ENCODE data around the gene CCDC201. TPM values are rescaled to one million over a fixed set of nuclear protein-coding genes. Genes with fewer than 3 reads are reported as not detected.

CCDC201 gene
- total RNA-seq, 4 donors from 2014 or later: not detected

DNA sequence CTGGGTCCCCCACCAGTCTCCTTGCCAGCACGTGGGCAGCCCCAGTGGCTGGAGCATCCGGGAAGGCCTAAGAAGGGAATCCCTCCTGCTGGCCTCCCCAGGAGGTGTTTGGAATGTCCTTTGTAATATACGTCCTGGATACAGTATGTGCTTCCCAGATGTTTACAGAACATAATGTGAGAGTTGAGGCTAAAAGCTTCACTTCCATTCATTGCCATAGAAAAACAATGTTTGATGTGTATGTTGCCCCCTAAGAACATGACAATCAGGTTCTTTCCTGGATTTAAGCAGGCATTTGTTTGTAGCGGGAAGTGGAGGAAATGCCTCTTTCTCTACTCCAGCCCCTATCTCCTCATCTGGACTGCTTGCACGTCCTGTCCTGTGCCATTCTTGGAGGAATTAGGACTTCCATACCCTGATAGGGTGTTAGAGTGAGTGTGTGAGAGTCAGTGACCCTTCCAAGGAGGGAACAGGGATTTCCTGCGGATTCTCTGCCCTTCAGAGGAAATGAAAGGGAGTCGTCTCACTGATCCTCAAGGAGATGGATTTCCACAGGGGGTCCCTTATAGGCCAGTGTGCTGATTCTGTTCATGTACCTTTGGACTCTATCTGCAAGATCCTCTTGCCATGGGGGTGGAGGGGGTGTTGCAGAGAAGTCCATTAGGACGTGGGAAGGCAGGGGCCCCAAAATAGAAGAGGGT lies 16.6 kb upstream of the CCDC201 start:
- TF ChIP-seq, protein P1, sequence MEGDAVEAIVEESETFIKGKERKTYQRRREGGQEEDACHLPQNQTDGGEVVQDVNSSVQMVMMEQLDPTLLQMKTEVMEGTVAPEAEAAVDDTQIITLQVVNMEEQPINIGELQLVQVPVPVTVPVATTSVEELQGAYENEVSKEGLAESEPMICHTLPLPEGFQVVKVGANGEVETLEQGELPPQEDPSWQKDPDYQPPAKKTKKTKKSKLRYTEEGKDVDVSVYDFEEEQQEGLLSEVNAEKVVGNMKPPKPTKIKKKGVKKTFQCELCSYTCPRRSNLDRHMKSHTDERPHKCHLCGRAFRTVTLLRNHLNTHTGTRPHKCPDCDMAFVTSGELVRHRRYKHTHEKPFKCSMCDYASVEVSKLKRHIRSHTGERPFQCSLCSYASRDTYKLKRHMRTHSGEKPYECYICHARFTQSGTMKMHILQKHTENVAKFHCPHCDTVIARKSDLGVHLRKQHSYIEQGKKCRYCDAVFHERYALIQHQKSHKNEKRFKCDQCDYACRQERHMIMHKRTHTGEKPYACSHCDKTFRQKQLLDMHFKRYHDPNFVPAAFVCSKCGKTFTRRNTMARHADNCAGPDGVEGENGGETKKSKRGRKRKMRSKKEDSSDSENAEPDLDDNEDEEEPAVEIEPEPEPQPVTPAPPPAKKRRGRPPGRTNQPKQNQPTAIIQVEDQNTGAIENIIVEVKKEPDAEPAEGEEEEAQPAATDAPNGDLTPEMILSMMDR (IDR thresholded peaks at IDR 0.05): no peak
- no peak for DNase-seq (ENCODE audit: low spot score)
- no peak for ATAC-seq (ENCODE audit: low FRiP score)

DNA sequence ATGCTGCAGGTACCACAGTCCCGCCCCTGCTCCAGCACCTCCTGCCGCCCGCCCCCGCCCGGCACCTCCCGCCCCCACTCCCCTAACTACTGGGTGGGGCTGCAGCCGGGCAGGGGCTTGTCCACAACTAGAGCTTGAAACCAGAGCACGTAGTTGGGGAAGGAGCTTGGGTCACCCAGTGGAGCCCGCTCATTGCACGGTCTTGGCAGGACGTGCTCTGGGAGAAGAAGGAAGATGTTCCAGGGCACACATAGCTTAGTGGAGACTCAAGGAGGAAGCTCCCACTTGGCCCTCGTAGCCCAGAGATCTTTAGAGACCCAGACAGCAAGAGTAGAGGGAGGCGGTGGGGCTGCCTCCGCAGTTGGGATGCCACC lies 16.1 kb upstream of the CCDC201 start:
- TF ChIP-seq, protein P1 (IDR thresholded peaks at IDR 0.05): no peak
- DNase-seq (ENCODE audit: low spot score) (no peak), ATAC-seq (ENCODE audit: low FRiP score) (peak; percentile 57)

DNA sequence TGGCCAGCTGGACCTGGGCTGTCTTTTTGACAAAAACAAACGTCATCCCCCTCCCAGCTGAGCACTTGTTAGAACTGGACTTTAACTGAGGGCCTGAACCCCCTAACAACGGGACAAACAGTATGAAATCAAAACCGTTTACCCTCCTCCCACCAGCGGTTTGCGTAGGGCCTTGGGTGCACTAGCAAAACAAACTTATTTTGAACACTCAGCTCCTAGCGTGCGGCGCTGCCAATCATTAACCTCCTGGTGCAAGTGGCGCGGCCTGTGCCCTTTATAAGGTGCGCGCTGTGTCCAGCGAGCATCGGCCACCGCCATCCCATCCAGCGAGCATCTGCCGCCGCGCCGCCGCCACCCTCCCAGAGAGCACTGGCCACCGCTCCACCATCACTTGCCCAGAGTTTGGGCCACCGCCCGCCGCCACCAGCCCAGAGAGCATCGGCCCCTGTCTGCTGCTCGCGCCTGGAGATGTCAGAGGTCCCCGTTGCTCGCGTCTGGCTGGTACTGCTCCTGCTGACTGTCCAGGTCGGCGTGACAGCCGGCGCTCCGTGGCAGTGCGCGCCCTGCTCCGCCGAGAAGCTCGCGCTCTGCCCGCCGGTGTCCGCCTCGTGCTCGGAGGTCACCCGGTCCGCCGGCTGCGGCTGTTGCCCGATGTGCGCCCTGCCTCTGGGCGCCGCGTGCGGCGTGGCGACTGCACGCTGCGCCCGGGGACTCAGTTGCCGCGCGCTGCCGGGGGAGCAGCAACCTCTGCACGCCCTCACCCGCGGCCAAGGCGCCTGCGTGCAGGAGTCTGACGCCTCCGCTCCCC lies 15.5 kb upstream of the CCDC201 start, which contains the start of gene IGFBP1:
TSS of gene IGFBP1 (plus strand) at position 304 of the 808 bp plus-strand sequence. CDS start at position 469, 165 bp downstream.
- ATAC-seq (ENCODE audit: low FRiP score): peak; percentile 22

DNA sequence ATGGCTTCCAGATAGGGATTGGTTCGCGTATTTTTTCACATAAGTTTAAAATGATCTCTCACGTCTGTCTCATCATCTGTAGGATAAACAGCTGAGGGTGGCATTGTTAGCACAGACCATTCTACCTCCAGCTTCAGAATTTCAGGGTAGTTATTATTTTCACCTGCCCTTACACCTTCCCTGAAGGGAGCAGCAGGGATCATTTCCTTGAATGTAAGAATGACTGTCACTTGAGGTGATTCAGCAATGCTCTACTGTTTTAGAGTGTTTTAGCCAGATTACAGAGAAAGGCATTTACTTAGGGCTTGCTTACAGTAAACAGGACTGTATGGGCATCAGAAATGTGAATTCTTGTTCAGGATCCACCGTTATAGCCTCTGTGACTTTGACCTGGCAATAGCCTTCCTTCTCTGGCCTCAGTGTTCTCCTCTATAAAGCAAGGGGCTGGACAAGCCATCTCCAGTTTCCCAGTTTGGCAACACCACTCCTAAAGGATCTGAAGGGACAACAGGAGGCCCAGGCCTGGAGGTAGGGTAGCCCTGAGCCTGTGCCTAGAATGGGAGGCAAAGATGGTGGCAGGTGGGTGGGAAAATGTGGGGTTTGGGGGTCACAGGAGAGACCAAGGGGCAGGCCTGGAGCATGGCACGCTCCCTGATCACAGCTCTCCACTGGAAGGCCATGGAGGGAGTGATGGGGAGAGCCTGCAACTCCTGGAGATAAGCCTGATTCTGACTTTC lies 14.2 kb upstream of the CCDC201 start:
- no peak for DNase-seq (ENCODE audit: low spot score)
- TF ChIP-seq, protein P1 (IDR thresholded peaks at IDR 0.05): no peak
- no peak for ATAC-seq (ENCODE audit: low FRiP score)

More for the DNA sequence above, 15.5 kb upstream of the CCDC201 start, which contains the start of gene IGFBP1:
- TF ChIP-seq, protein P1 (IDR thresholded peaks at IDR 0.05): no peak
- no peak for DNase-seq (ENCODE audit: low spot score)

DNA sequence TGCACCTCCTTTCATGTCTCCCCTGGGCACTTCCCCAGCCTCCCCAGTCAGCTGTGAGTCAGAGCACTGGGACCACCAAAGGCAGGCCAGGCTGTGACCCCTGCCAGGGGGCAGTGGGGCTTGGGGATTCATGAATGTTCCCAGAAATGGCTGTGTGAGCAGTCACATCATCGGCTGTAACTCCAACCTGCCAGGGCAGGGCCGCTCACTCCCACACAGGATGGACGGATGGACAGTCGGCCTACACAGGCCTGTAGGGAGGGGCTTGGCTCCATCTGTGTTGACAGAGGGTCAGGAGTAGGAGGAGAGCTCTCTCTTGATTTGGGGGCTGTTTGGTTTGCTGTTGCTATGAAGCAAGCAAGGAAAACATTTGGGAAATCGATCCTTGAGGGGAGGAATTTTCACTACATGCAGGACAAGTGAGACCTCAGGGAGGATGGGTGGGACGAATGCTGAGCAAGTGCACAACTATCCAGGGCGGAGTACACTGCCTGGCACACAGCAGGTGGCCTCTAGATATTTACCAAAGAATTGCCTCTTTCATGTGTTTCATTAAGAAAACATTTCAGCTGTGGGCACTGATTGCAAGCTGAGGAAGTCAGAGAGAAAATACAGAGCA lies 12.5 kb upstream of the CCDC201 start:
- ATAC-seq (ENCODE audit: low FRiP score): peak; percentile 66
- TF ChIP-seq, protein P1 (IDR thresholded peaks at IDR 0.05): no peak
- no peak for DNase-seq (ENCODE audit: low spot score)

DNA sequence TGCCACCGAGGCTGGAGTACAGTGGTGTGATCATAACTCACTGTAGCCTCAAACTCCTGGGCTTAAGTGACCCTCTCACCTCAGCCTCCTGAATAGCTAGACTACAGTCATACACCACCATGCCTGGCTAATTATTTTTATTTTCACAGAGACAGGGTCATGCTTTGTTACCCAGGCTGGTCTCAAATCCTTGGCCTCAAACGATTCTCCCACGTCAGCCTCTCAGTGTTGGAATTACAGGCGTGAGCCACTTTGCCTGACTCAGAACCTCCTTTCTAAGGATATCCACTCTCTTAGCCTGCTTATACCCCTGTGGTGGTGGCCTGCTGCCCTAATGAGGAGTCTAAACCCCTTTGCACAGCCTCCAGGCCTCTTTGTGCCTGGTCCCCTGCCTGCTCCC lies 11.3 kb upstream of the CCDC201 start:
- TF ChIP-seq, protein P1 (IDR thresholded peaks at IDR 0.05): no peak
- ATAC-seq (ENCODE audit: low FRiP score) (no peak), DNase-seq (ENCODE audit: low spot score) (no peak)
